Subcutaneous adipose tissue (tissue), 4 donors: ENCODE data around the gene IRF2BP1. TPM values are rescaled to one million over a fixed set of nuclear protein-coding genes. Genes with fewer than 3 reads are reported as not detected.

Experiments used
- total RNA-seq, 4 donors: library from RNA; depleted of rRNA; stranded (reverse); fragments of >200 nt; gene quantifications; one replicate each; pipeline ENCODE4 v1.1.0, GENCODE V29; 2016
- TF ChIP-seq, protein P1 (sequence below): fragments of 450-650 bp; IDR thresholded peaks from one replicate; pipeline ENCODE4 v1.5.1; 2016; ENCODE audit warnings: low read depth, mild to moderate bottlenecking, control low read depth, antibody characterized with exemption, moderate library complexity

Gene IRF2BP1
- total RNA-seq, 4 donors from 2014 or later, result 2.9 to 24.5 (median 10.9) TPM

GRCh38 chr19:45878043-45878794 is 7.7 kb downstream of the IRF2BP1 start:
- TF ChIP-seq, protein P1, sequence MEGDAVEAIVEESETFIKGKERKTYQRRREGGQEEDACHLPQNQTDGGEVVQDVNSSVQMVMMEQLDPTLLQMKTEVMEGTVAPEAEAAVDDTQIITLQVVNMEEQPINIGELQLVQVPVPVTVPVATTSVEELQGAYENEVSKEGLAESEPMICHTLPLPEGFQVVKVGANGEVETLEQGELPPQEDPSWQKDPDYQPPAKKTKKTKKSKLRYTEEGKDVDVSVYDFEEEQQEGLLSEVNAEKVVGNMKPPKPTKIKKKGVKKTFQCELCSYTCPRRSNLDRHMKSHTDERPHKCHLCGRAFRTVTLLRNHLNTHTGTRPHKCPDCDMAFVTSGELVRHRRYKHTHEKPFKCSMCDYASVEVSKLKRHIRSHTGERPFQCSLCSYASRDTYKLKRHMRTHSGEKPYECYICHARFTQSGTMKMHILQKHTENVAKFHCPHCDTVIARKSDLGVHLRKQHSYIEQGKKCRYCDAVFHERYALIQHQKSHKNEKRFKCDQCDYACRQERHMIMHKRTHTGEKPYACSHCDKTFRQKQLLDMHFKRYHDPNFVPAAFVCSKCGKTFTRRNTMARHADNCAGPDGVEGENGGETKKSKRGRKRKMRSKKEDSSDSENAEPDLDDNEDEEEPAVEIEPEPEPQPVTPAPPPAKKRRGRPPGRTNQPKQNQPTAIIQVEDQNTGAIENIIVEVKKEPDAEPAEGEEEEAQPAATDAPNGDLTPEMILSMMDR, result no peak

- TF ChIP-seq, protein P1, result no peak
Measured at GRCh38 chr19:45876411-45877197, 9.3 kb downstream of the IRF2BP1 start.

DNA sequence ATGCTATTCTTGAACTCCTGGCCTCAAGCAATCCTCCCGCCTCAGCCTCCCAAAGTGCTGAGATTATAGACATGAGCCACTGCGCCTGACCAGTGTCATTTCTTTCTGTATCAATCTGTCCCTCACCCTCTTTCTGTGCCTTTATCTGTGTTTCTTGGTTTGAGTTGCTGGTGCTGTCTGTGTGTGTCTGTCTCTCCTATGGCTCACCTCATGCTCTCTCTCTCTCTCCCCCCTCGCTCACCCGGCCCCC is 9.9 kb downstream of the IRF2BP1 start:
- TF ChIP-seq, protein P1, result no peak

DNA sequence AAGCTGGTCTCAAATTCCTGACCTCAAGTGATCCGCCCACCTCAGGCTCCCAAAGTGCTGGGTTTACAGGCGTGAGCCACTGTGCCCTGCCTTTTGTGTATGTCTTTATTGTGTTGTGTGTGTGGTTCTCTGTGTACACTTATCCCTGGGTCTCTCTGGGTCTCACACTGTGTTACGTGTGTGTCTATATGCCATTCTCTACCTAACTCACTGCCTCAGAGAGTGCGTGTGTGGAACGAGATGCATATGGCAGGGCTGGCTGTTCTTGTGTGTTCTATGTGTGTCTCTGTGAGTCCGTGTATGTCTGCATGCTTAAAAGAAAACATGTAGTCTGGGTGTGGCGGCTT is 11.3 kb downstream of the IRF2BP1 start:
- TF ChIP-seq, protein P1, result no peak

DNA sequence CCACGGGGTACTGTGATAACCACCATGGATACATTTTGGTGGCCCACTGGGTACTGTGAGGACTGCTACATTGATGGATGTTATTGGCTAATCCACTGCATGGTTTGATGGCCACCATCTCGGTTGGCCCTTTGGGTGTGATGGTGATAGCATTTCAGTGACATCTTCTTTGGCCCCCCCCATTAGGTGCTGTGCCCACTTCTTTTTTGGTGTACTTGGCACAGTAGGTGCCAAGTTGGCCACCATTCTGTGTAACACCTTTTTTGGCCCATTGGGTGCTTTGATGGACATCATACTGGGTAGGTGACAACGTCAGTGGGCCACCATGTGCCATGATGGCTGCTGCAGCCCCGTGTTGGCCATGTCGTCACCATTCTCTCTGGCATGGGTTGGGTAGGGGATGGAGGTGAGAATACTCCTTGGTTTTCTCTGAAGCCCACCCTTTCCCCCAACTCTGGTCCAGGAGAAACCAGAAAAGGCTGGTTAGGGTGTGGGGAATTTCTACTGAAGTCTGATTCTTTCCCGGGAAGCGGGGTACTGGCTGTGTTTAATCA is 12.6 kb downstream of the IRF2BP1 start:
- TF ChIP-seq, protein P1, result no peak

- TF ChIP-seq, protein P1, result no peak
Measured at GRCh38 chr19:45872095-45872919, 13.6 kb downstream of the IRF2BP1 start.

DNA sequence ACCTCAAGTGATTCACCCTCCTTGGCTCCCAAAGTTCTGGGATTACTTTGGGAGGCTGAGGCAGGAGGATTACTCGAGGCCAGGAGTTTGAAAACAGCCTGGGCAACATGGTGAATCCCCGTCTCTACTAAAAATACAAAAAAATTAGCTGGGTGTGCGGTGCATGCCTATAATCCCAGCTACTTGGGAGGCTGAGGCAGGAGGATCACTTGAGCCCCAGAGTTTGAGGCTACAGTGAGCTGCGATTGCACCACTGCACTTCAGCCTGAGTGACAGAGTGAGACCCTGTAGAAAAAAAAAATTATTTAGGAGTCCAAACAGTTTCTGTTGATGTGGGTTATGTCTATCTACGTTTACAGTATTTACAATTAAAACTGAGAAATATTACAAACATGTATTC is 15.1 kb downstream of the IRF2BP1 start:
- TF ChIP-seq, protein P1, result no peak
